ENCODE measurements around the gene CD4.
A peak's percentile ranks its signal among the peaks of the same experiment; 100 is the strongest.

Gene CD4

DNA sequence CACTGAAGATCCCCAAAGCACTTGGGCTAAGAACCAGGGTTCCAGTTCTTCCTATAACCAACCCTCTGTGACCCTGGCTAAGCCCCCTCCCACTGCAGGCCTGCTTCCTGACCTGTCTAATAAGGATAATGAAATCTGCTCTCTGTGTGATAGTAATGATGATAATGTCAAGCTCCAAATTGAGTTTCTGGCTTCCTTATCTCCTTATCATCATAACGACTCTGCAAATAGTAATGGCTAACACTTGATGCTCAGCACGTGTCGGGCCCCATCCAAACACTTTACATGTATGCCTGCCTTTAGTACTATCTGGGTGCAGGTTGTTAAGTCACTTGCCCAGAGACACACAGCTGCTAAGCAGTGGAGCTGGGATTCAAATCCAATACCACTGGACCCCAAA, 27.3 kb downstream of the CD4 start:
- no peak for DNase-seq (ENCODE audit: low read depth in 3 of 3)

GRCh38 chr12:6817098-6817497, 27.8 kb downstream of the CD4 start:
- DNase-seq (ENCODE audit: low read depth in 3 of 3): no peak

DNA sequence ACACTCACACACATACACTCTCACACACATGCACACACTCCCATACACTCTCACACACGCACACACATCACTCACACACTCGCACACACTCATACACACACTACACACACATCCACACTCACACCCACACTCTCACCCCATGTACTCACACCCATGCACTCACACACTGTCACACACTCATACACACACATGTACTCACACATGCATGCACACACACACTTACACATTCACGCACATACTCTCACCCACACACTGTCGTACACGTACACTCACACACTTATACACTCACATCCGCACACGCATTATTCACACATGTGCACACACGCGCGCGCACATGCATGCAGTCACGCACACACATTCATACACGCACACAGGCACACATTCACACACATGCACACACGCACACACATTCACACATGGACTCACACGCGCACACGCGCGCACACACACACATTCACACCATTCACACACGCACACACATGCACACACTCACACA, 28.4 kb downstream of the CD4 start:
- DNase-seq (ENCODE audit: low read depth in 3 of 3): no peak

GRCh38 chr12:6818222-6818621, 28.9 kb downstream of the CD4 start:
- no peak for DNase-seq (ENCODE audit: low read depth in 3 of 3)

DNA sequence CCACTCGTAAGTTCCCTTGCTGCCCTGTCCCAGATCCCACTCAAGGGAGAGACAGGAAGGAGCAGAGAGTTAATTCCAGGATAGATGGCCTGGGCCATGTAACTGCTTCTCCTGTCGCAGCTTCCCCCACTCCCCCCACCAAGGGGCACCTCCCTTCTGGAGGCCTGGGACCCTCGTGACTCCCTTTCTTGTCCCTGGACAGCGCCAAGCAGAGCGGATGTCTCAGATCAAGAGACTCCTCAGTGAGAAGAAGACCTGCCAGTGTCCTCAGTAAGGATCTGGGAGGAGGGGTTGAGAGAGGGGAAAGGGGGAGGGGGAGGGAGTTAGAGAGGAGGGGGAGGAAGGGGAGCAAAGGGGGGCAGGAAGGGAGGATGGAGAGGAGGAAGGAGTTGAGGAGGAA, 29.3 kb downstream of the CD4 start:
- no peak for DNase-seq (ENCODE audit: low read depth in 3 of 3)

DNA sequence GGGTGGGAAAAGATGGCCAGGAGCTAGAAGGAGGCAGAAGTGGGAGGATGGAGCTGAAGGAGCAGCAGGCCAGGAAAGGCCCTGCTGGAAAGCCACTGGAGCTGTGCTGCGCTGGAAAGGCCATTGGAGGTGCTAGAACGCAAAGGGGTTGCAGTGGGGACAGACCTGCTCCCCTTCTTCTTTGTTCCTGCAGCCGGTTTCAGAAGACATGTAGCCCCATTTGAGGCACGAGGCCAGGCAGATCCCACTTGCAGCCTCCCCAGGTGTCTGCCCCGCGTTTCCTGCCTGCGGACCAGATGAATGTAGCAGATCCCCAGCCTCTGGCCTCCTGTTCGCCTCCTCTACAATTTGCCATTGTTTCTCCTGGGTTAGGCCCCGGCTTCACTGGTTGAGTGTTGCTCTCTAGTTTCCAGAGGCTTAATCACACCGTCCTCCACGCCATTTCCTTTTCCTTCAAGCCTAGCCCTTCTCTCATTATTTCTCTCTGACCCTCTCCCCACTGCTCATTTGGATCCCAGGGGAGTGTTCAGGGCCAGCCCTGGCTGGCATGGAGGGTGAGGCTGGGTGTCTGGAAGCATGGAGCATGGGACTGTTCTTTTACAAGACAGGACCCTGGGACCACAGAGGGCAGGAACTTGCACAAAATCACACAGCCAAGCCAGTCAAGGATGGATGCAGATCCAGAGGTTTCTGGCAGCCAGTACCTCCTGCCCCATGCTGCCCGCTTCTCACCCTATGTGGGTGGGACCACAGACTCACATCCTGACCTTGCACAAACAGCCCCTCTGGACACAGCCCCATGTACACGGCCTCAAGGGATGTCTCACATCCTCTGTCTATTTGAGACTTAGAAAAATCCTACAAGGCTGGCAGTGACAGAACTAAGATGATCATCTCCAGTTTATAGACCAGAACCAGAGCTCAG, 30.0 kb downstream of the CD4 start:
- DNase-seq (ENCODE audit: low read depth in 3 of 3): no peak

DNA sequence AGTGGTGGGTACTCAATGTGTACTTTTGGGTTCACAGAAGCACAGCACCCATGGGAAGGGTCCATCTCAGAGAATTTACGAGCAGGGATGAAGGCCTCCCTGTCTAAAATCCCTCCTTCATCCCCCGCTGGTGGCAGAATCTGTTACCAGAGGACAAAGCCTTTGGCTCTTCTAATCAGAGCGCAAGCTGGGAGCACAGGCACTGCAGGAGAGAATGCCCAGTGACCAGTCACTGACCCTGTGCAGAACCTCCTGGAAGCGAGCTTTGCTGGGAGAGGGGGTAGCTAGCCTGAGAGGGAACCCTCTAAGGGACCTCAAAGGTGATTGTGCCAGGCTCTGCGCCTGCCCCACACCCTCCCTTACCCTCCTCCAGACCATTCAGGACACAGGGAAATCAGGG, 30.8 kb downstream of the CD4 start:
- no peak for DNase-seq (ENCODE audit: low read depth in 3 of 3)

- no peak for DNase-seq (ENCODE audit: low read depth in 3 of 3)
Measured at GRCh38 chr12:6821591-6822425, 32.5 kb downstream of the CD4 start, which contains the start of gene GPR162. GPR162 (plus strand) TSS chr12:6821821; CDS start chr12:6823899, 2,078 bp downstream.

GRCh38 chr12:6822426-6823135, 33.3 kb downstream of the CD4 start:
- DNase-seq (ENCODE audit: low read depth in 3 of 3): no peak

DNA sequence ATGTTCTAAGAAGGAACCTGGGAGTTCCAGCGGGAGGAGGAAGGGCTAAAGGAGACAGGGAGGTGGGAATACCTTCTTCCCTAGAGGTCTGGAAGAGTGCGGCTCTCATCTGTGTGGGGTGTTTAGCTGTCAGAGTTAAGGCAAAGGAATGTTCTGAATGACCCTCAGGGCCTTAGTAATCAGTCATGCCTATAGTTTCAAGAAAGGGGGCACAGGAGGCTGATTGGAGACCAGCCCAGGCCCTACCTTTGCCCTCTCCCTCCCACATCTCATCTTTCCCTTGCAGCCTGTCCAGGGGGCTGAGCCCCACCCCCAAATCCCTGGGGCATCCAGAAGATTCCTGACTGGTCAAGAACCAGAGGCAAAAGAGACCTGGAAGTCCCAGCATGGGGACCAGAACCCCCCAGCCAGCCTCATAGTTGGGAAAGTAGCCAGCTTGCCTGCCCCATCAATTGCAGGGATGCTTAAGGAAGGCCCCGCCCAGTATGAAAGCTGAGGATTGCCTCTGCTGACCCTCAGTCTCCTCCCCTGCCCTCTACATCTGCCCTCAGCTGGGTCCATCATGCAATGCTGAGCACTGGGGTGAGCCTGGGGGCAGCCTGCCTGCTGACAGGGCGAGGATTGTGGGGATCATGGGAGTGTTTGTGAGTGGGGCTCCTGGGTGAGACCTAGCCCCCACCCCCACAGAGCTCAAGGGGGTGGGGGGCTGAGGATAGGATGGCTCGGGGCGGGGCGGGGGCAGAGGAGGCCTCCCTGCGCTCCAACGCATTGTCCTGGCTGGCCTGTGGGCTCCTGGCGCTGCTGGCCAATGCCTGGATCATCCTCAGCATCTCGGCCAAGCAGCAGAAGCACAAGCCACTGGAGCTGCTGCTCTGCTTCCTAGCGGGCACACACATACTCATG, 34.1 kb downstream of the CD4 start:
- no peak for DNase-seq (ENCODE audit: low read depth in 3 of 3)

DNA sequence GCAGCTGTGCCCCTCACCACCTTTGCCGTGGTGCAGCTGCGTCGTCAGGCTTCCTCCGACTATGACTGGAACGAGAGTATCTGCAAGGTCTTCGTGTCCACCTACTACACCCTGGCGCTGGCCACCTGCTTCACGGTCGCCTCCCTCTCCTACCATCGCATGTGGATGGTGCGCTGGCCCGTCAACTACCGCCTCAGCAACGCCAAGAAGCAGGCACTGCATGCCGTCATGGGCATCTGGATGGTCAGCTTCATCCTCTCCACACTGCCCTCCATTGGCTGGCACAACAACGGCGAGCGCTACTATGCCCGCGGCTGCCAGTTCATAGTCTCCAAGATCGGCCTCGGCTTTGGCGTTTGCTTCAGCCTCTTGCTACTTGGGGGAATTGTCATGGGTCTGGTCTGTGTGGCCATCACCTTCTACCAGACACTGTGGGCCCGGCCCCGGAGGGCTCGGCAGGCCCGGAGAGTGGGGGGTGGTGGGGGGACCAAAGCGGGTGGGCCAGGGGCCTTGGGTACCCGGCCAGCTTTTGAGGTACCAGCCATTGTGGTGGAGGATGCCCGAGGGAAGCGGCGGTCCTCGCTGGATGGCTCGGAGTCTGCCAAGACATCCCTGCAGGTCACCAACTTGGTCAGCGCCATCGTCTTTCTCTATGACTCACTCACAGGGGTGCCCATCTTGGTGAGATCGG, 34.9 kb downstream of the CD4 start:
- DNase-seq (ENCODE audit: low read depth in 3 of 3): no peak

GRCh38 chr12:6824901-6825381, 35.6 kb downstream of the CD4 start:
- DNase-seq (ENCODE audit: low read depth in 3 of 3): no peak

DNA sequence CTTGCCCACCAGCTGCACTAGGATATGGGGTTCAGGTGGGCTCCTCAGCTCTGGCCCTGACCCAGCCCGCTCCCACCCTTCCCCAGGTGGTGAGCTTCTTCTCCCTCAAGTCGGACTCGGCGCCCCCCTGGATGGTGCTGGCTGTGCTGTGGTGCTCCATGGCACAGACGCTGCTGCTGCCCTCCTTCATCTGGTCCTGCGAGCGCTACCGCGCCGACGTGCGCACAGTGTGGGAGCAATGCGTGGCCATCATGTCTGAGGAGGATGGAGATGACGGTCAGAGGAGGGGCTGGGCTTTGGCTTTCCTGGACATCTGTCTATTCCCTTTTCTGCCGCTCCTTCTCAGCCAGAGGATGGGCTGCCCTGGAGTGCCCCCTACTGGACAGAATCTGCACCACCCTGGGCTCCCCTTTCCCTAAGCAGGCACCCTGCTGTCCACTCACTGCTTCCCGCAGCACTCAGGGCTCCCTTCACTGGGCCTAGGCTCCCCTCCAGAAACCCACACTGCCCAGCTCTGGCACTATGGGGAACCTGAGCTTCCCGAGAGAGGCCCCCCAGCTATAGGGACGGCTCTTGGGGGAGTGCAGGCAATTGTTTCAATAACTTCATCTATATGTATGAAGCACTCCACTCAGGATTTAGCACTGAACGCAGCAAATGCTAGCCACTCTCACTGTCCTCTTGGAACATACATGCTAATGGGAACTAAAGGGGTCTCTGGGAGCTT, 36.2 kb downstream of the CD4 start:
- DNase-seq (ENCODE audit: low read depth in 3 of 3): peak; percentile 69 to 82 (median 72)

DNA sequence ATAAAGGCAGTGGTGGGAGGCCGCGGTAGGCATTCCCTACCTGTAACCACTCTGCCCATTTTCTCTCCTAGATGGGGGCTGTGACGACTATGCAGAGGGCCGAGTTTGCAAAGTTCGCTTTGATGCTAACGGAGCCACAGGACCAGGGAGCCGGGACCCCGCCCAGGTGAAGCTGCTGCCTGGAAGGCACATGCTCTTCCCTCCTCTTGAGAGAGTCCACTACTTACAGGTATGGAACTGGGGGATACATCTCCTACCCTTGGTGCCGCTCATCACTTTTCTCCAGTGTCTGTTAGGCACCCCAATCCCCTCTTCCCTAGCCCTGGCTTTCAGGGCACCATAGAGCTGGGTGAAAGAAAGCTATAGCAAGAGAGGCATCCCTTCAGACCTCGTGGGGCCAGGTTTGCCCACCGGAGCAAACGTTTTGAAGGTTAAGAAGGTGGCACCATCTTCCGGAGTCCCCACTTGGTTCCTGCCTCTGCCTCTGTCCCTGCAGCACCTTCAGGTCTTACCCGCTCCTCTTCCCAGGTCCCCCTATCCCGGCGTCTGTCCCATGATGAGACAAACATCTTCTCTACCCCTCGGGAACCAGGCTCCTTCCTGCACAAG, 36.9 kb downstream of the CD4 start:
- no peak for DNase-seq (ENCODE audit: low read depth in 3 of 3)

- DNase-seq (ENCODE audit: low read depth in 3 of 3): no peak
Measured at GRCh38 chr12:6826734-6827436, 37.6 kb downstream of the CD4 start.

DNA sequence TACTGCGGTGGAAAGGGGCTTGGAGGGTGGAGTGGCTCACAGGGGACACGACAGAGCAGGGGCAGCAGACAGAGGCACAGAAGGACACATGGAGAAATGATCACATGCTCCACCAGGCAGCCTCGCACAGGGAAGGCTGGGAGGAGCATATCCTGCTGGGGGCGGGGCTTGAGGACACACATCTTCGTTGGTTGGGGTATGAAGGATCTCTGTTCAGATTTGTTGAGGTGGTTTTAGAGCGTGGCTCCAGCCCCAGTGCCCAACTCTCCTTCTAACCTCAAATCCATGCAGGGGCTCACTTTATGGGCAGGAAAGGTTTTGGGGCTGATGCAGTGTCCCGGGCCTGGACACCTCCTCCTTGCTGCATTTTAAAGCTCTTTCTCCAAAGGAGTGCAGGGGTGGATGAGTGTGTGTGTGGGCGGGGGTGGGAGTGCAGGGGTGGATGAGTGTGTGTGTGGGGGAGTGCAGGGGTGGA, 38.1 kb downstream of the CD4 start:
- DNase-seq (ENCODE audit: low read depth in 3 of 3): peak in 2 of 3 experiments; percentile 20 to 71

GRCh38 chr12:6827982-6828780, 38.9 kb downstream of the CD4 start, which contains the start of gene P3H3:
P3H3 (plus strand) TSS chr12:6828407; CDS start chr12:6828441, 34 bp downstream.
- no peak for DNase-seq (ENCODE audit: low read depth in 3 of 3)

Data from stimulated activated CD4-positive, alpha-beta T cell treated with anti-CD3 and anti-CD28 coated beads, TNF-alpha, amount 100 ng/mL, for 24 hours (primary cell).